ENCODE results near the gene GNA12.
"Not testable (repeated sequence)": the region's sequence is repeated elsewhere in the genome, so short reads cannot be mapped to it uniquely, and the experiment has no call there.

GNA12 gene

GRCh38 chr7:2855386-2855785, 11.3 kb upstream of the GNA12 start:
- Histone ChIP-seq H3K9me3 (ENCODE audit: control insufficient read depth, low read length) (no peaks in the 10 kb centered on the region), H3K4me3 (ENCODE audit: insufficient read depth, low read depth, low read length) (no peak overlapping the region)
- WGBS, 2 experiments = 86 to 95% methylated on average over 6 of the region's 6 CpGs

DNA sequence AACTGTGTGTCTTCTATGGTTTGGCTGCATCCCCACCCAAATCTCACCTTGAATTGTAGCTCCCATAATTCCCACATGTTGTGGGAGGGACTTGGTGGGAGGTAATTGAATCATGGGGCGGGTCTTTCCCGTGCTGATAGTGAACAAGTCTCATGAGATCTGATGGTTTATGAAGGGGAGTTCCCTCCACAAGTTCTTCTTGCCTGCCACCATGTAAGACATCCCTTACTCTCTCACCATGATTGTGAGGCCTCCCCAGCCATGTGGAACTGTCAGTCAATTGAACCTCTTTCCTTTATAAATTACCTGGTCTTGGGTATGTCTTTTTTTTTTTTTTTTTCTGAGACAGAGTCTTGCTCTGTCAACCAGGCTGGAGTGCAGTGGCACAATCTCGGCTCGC, 9.4 kb upstream of the GNA12 start:
- not testable (repeated sequence) for H3K4me1 ChIP-seq (ENCODE audit: control insufficient read depth, insufficient read depth, low read length); H3K9me3 ChIP-seq (ENCODE audit: control insufficient read depth, low read length); H3K27me3 ChIP-seq (ENCODE audit: control insufficient read depth, insufficient read depth, low read length, poor library complexity, severe bottlenecking); H3K36me3 ChIP-seq (ENCODE audit: control insufficient read depth, insufficient read depth, low read length); H3K4me3 ChIP-seq (ENCODE audit: insufficient read depth, low read depth, low read length); H3K27ac ChIP-seq (ENCODE audit: insufficient read depth, low read depth, low read length, poor library complexity, severe bottlenecking)
- 84 to 90% methylated on average over 4 of the region's 4 CpGs for WGBS, 2 experiments

More at GRCh38 chr7:2855386-2855785, 11.3 kb upstream of the GNA12 start:
- Histone ChIP-seq H3K4me1 (ENCODE audit: control insufficient read depth, insufficient read depth, low read length) (no peaks in the 10 kb centered on the region), H3K27me3 (ENCODE audit: control insufficient read depth, insufficient read depth, low read length, poor library complexity, severe bottlenecking) (no peaks in the 10 kb centered on the region), H3K36me3 (ENCODE audit: control insufficient read depth, insufficient read depth, low read length) (no peaks in the 10 kb centered on the region), H3K27ac (ENCODE audit: insufficient read depth, low read depth, low read length, poor library complexity, severe bottlenecking) (no peak overlapping the region)

DNA sequence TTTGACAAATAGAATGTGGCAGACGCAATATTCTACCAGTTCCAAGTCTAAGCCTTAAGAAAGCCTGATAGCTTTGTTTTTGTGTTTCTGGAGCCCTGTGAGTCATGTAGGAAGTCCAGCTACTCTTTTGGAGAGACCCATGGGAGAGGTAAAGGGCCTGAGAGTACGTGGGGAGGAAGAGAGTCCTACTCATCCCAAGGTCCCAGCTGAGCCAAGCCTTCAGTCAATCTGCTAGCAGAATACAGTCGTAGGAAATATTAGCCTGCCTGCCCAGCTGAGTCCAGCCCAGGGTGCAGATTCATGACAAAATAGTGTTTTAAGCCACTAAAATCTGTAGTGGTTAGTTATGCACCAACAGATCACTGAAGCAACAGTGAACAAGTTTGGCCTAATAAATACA, 9.0 kb upstream of the GNA12 start:
- 86 to 92% methylated on average over 3 of the region's 3 CpGs for WGBS, 2 experiments
- no peak overlapping the region for H3K4me3 ChIP-seq (ENCODE audit: insufficient read depth, low read depth, low read length)

GRCh38 chr7:2851497-2851896, 7.4 kb upstream of the GNA12 start:
- no peaks in the 10 kb centered on the region for H3K27me3 ChIP-seq (ENCODE audit: control insufficient read depth, insufficient read depth, low read length, poor library complexity, severe bottlenecking)

More for the DNA sequence above, 9.0 kb upstream of the GNA12 start:
- Histone ChIP-seq H3K27me3 (ENCODE audit: control insufficient read depth, insufficient read depth, low read length, poor library complexity, severe bottlenecking) (no peaks in the 10 kb centered on the region), H3K36me3 (ENCODE audit: control insufficient read depth, insufficient read depth, low read length) (no peaks in the 10 kb centered on the region), H3K9me3 (ENCODE audit: control insufficient read depth, low read length) (no peaks in the 10 kb centered on the region), H3K27ac (ENCODE audit: insufficient read depth, low read depth, low read length, poor library complexity, severe bottlenecking) (no peak overlapping the region), H3K4me1 (ENCODE audit: control insufficient read depth, insufficient read depth, low read length) (no peaks in the 10 kb centered on the region)

GRCh38 chr7:2849941-2850766, 6.0 kb upstream of the GNA12 start:
- Histone ChIP-seq H3K4me1 (ENCODE audit: control insufficient read depth, insufficient read depth, low read length) (no peaks in the 10 kb centered on the region), H3K36me3 (ENCODE audit: control insufficient read depth, insufficient read depth, low read length) (no peaks in the 10 kb centered on the region), H3K9me3 (ENCODE audit: control insufficient read depth, low read length) (no peaks in the 10 kb centered on the region), H3K27ac (ENCODE audit: insufficient read depth, low read depth, low read length, poor library complexity, severe bottlenecking) (no peak overlapping the region), H3K4me3 (ENCODE audit: insufficient read depth, low read depth, low read length) (no peak overlapping the region), H3K27me3 (ENCODE audit: control insufficient read depth, insufficient read depth, low read length, poor library complexity, severe bottlenecking) (no peaks in the 10 kb centered on the region)
- WGBS, 2 experiments = 90 to 91% methylated on average over 6 of the region's 6 CpGs

More at GRCh38 chr7:2851497-2851896, 7.4 kb upstream of the GNA12 start:
- no peaks in the 10 kb centered on the region for H3K9me3 ChIP-seq (ENCODE audit: control insufficient read depth, low read length)
- no peak overlapping the region for H3K27ac ChIP-seq (ENCODE audit: insufficient read depth, low read depth, low read length, poor library complexity, severe bottlenecking)
- H3K36me3 ChIP-seq (ENCODE audit: control insufficient read depth, insufficient read depth, low read length) = no peaks in the 10 kb centered on the region
- H3K4me1 ChIP-seq (ENCODE audit: control insufficient read depth, insufficient read depth, low read length) = no peaks in the 10 kb centered on the region
- WGBS, 2 experiments = 79 to 93% methylated on average over 1 to 2 of the region's 2 CpGs
- H3K4me3 ChIP-seq (ENCODE audit: insufficient read depth, low read depth, low read length) = no peak overlapping the region

DNA sequence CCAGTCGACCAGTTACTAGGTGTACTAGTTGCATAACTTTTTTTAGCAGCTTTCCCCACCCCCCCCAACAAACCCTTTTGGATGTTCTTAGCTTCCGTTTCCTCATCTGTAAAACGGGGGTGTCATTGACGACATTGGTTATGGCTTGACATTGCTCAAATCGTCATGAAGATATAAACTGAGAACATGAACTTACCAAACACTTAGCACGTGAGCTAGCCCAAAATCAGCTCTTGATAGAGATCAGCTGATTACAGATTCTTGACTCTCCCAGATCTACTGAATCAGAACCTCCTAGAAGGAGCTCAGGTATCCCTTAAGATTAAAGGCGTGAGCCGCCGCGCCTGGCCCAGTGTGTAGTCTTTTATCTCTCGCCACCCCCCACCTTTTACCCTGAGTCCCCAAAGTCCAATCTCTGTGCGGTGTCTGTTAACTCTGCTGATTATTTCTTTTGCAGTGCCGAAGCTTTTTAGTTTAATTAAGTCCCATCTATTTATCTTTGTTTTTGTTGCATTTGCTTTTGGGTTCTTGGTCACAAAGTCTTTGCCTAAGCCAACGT, 1.0 kb upstream of the GNA12 start:
- H3K4me1 ChIP-seq (ENCODE audit: control insufficient read depth, insufficient read depth, low read length) = peaks cover 3% of the 10 kb centered on the region
- no peaks in the 10 kb centered on the region for H3K9me3 ChIP-seq (ENCODE audit: control insufficient read depth, low read length)
- no peak overlapping the region for H3K4me3 ChIP-seq (ENCODE audit: insufficient read depth, low read depth, low read length)
- H3K36me3 ChIP-seq (ENCODE audit: control insufficient read depth, insufficient read depth, low read length) = no peaks in the 10 kb centered on the region
- no peaks in the 10 kb centered on the region for H3K27me3 ChIP-seq (ENCODE audit: control insufficient read depth, insufficient read depth, low read length, poor library complexity, severe bottlenecking)
- no peak overlapping the region for H3K27ac ChIP-seq (ENCODE audit: insufficient read depth, low read depth, low read length, poor library complexity, severe bottlenecking)
- WGBS, 2 experiments = 87 to 88% methylated on average over 14 of the region's 14 CpGs

- H3K9me3 ChIP-seq (ENCODE audit: control insufficient read depth, low read length) = no peaks in the 10 kb centered on the region
- peak overlapping the region; percentile 81 for H3K4me3 ChIP-seq (ENCODE audit: insufficient read depth, low read depth, low read length)
- peaks cover 3% of the 10 kb centered on the region for H3K4me1 ChIP-seq (ENCODE audit: control insufficient read depth, insufficient read depth, low read length)
- H3K36me3 ChIP-seq (ENCODE audit: control insufficient read depth, insufficient read depth, low read length) = no peaks in the 10 kb centered on the region
- no peak overlapping the region for H3K27ac ChIP-seq (ENCODE audit: insufficient read depth, low read depth, low read length, poor library complexity, severe bottlenecking)
- 1% methylated on average over 64 of the region's 64 CpGs for WGBS, 2 experiments
- H3K27me3 ChIP-seq (ENCODE audit: control insufficient read depth, insufficient read depth, low read length, poor library complexity, severe bottlenecking) = no peaks in the 10 kb centered on the region
Observed at GRCh38 chr7:2843711-2844152, 376 bp downstream of the GNA12 start.

DNA sequence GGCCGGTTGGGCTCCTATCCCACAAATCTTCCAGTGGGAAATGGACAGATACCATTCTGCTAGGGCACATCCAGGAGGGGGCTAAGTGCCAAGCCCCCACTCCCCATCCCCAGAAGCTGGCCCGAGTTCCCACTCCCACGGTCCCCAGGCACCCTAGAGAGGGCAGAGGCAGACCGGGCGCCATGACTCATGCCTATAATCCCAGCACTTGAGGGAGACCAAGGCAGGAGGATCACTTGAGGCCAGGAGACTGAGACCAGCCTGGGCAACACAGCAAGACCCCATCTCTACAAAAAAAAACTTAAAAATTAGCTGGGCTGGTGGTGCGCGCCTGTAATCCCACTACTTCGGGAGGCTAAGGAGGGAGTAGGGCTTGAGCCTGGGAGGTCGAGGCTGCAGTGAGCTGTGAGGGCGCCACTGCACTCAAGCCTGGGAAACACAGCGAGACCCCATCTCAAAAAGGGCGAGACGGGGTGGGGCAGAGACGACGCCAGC, 870 bp downstream of the GNA12 start:
- H3K27me3 ChIP-seq (ENCODE audit: control insufficient read depth, insufficient read depth, low read length, poor library complexity, severe bottlenecking) = no peaks in the 10 kb centered on the region
- H3K36me3 ChIP-seq (ENCODE audit: control insufficient read depth, insufficient read depth, low read length) = no peaks in the 10 kb centered on the region
- 48 to 51% methylated on average over 15 of the region's 15 CpGs for WGBS, 2 experiments
- peak overlapping the region; percentile 81 for H3K4me3 ChIP-seq (ENCODE audit: insufficient read depth, low read depth, low read length)
- H3K9me3 ChIP-seq (ENCODE audit: control insufficient read depth, low read length) = no peaks in the 10 kb centered on the region
- H3K4me1 ChIP-seq (ENCODE audit: control insufficient read depth, insufficient read depth, low read length) = peaks cover 3% of the 10 kb centered on the region
- H3K27ac ChIP-seq (ENCODE audit: insufficient read depth, low read depth, low read length, poor library complexity, severe bottlenecking) = no peak overlapping the region

GRCh38 chr7:2841907-2842306, 2.2 kb downstream of the GNA12 start:
- 92% methylated on average over 5 of the region's 5 CpGs for WGBS, 2 experiments
- Histone ChIP-seq H3K36me3 (ENCODE audit: control insufficient read depth, insufficient read depth, low read length) (no peaks in the 10 kb centered on the region), H3K4me3 (ENCODE audit: insufficient read depth, low read depth, low read length) (no peak overlapping the region), H3K9me3 (ENCODE audit: control insufficient read depth, low read length) (no peaks in the 10 kb centered on the region), H3K27ac (ENCODE audit: insufficient read depth, low read depth, low read length, poor library complexity, severe bottlenecking) (no peak overlapping the region), H3K4me1 (ENCODE audit: control insufficient read depth, insufficient read depth, low read length) (peaks cover 3% of the 10 kb centered on the region), H3K27me3 (ENCODE audit: control insufficient read depth, insufficient read depth, low read length, poor library complexity, severe bottlenecking) (no peaks in the 10 kb centered on the region)

- Histone ChIP-seq H3K27me3 (ENCODE audit: control insufficient read depth, insufficient read depth, low read length, poor library complexity, severe bottlenecking) (no peaks in the 10 kb centered on the region), H3K27ac (ENCODE audit: insufficient read depth, low read depth, low read length, poor library complexity, severe bottlenecking) (no peak overlapping the region), H3K36me3 (ENCODE audit: control insufficient read depth, insufficient read depth, low read length) (no peaks in the 10 kb centered on the region), H3K4me1 (ENCODE audit: control insufficient read depth, insufficient read depth, low read length) (peaks cover 3% of the 10 kb centered on the region), H3K9me3 (ENCODE audit: control insufficient read depth, low read length) (no peaks in the 10 kb centered on the region), H3K4me3 (ENCODE audit: insufficient read depth, low read depth, low read length) (no peak overlapping the region)
- 94 to 98% methylated on average over 4 of the region's 4 CpGs for WGBS, 2 experiments
Observed at GRCh38 chr7:2840458-2840857, 3.6 kb downstream of the GNA12 start.
